HTERT RPE-1 (cell line): ENCODE results near the gene TM7SF3.

Experiments
- in situ Hi-C: fragments of 300-500 bp; cut with MboI; formaldehyde crosslinking; loops from 4 replicates; pipeline ENCODE4 v1.14.3; 2020; ENCODE audit warnings: low sequenced_read_pairs

Gene TM7SF3

DNA sequence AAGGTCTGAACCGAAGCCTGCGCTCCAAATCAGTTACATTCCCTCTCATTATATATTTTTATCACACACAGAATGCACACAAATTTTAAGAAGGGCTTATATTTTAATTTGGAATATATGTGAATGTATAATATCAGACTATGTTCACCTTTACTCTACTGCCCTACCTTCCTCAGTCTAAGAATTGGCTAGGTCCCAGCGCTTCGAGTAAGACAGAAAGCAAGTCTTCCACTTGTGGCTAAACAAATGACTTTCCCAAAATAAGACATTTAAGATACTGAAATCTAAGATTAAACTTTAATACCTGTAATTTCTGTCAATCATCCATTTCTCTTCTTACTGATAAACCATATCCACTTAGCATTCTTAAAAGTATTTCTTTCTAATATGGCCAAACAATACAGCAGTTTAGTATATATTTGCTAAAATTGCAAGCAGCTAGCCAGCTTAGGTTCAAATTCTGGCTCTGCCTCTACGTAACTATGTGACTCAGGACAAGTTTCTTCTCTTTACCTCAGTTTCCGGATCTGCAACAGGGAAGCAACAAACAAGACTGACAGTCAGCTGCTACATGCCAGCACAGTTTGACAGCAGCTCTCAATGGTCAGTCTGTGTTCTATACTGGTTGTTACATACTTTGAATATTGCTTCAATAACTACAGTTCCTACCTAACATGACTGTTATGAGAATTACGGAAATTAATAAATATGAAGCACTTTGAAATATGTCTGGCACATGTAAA, 78.4 kb downstream of the TM7SF3 start:
- in situ Hi-C loops, result no loop called here

GRCh38 chr12:26929590-26929989, 84.6 kb downstream of the TM7SF3 start:
- in situ Hi-C loops, result no loop called here

GRCh38 chr12:26928661-26929060, 85.5 kb downstream of the TM7SF3 start:
- in situ Hi-C loops, result no loop called here
